SK-N-SH (cell line): ENCODE results near the gene PCED1A.

Experiments
- CHD2 ChIP-seq: fragments of 150-350 bp; IDR thresholded peaks from 2 replicates; pipeline ENCODE4 v1.6.1; 2018; ENCODE audit warnings: low read length; ENCODE audit not compliant: partially characterized antibody
- CTCF ChIP-seq: fragments of 200-600 bp; sonication (generic); IDR thresholded peaks from 2 replicates; pipeline ENCODE4 v1.6.1; 2017; ENCODE audit warnings: antibody characterized with exemption, mild to moderate bottlenecking, moderate library complexity
- JUND ChIP-seq: IDR thresholded peaks from 2 replicates; pipeline ENCODE4 v1.4.0; 2012

DNA sequence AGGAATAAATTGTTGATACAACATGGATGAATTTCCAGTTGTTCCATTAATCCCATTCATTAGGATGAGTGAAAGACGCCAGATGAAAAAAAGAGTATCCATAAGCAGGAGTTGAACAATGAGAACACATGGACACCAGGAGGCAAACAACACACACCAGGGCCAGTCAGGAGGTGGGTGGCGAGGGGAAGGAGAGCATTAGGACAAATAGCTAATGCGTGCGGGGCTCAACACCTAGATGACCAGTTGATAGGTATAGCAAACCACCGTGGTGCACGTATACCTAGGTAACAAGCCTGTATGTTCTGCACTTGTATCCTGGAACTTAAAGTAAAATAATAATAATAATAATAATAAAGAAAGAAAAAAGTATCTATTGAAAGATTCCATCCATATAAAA, 11.1 kb downstream of the PCED1A start:
- TF ChIP-seq CHD2: no peak
- no peak for TF ChIP-seq CTCF
- no peak for TF ChIP-seq JUND
